ENCODE data around the gene TP63.

- TF ChIP-seq CTCF (IDR thresholded peaks at IDR 0.05) (no peak), POLR2A (IDR thresholded peaks at IDR 0.05) (no peak)
Measured at GRCh38 chr3:189708375-189708774, 77.2 kb downstream of the TP63 start.

Data from body of pancreas (tissue), 4 donors.